Spinal cord (tissue), 10 donors: ENCODE data around the gene GALNT13. TPM values are rescaled to one million over a fixed set of nuclear protein-coding genes. Genes with fewer than 3 reads are reported as not detected.
A peak's percentile ranks its signal among the peaks of the same experiment; 100 is the strongest.

Source experiments
- DNase-seq, 6 donors: peaks; one replicate each; pipeline versions ENCODE4 v3.0.0 to v3.0.0-alpha.2; 2013 to 2015; ENCODE audit warnings: low spot score in 6 of 6, low read depth in 4 of 6
- H3K27ac ChIP-seq: one replicate; pipeline ENCODE4 v1.5.1; 2013; ENCODE audit warnings: low read depth, low read length, control low read depth
- H3K27me3 ChIP-seq: one replicate; pipeline ENCODE4 v1.6.1; 2013; ENCODE audit warnings: low read length; ENCODE audit not compliant: control insufficient read depth, insufficient read depth
- H3K36me3 ChIP-seq: one replicate; pipeline ENCODE4 v1.6.1; 2013; ENCODE audit warnings: low read length; ENCODE audit not compliant: control insufficient read depth, insufficient read depth
- H3K4me1 ChIP-seq: one replicate; pipeline ENCODE4 v1.6.1; 2013; ENCODE audit warnings: low read length; ENCODE audit not compliant: control insufficient read depth, insufficient read depth
- H3K4me3 ChIP-seq: one replicate; pipeline ENCODE4 v1.5.1; 2013; ENCODE audit warnings: low read depth, low read length, control low read depth
- H3K9me3 ChIP-seq: one replicate; pipeline ENCODE4 v1.6.1; 2013; ENCODE audit warnings: low read length; ENCODE audit not compliant: control insufficient read depth, insufficient read depth
- WGBS: methylation state at CpG from one replicate; pipeline ENCODE4 v1.1.5; 2013; ENCODE audit warnings: missing lambda C conversion rate; ENCODE audit not compliant: insufficient coverage; 5-methylcytosine and 5-hydroxymethylcytosine counted together
- polyA plus RNA-seq, 2 donors: library from polyadenylated mRNA; unstranded; fragments of 120-200 nt; gene quantifications; one replicate each; pipeline ENCODE4 v1.2.1, GENCODE V29; 2013; ENCODE audit not compliant: insufficient read length in 2 of 2
- total RNA-seq, 2 donors: library from RNA; depleted of rRNA in 1 of 2; stranded (reverse); fragments of 120-200 nt in 1 of 2; fragments of >200 nt in 1 of 2; gene quantifications; one replicate each; pipeline versions ENCODE4 v1.2.3 to v1.2.4, GENCODE V29; 2013 to 2014
- donor health status: healthy.

Gene GALNT13
- total and polyA plus RNA-seq, 4 donors, result 21.6 to 55.6 (median 33.7) TPM

DNA sequence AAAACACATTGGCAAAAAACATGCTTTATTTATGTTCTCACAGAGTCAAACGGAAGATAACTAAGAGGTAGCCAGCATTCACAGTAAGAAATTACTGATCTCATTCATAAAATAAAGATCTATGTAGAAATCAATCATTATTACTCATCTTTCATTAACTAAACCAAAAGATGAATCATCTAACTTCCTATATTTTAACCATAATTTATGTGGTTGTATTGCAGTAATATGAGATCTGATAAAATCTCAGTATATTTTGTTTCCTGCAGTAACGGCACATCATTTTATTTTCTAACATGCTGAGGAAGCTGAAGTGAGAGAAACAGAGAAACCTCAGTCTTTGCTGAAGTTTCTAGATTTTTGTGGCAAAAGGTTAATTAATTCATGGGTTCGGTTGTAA lies 375.8 kb downstream of the GALNT13 start:
- H3K27me3 ChIP-seq, result no peaks in the 10 kb centered on the region
- peak in 1 of 6 donors; percentile 5 for DNase-seq
- no peaks in the 10 kb centered on the region for H3K4me1 ChIP-seq
- H3K9me3 ChIP-seq, result no peaks in the 10 kb centered on the region
- WGBS, result no CpG with 5 or more reads among the region's 3 CpGs
- no peak overlapping the region for H3K4me3 ChIP-seq
- H3K27ac ChIP-seq, result no peak overlapping the region
- no peaks in the 10 kb centered on the region for H3K36me3 ChIP-seq

- no peaks in the 10 kb centered on the region for H3K27me3 ChIP-seq
- no peaks in the 10 kb centered on the region for H3K4me1 ChIP-seq
- H3K36me3 ChIP-seq, result no peaks in the 10 kb centered on the region
- H3K27ac ChIP-seq, result no peak overlapping the region
- H3K9me3 ChIP-seq, result no peaks in the 10 kb centered on the region
- peak in 1 of 6 donors; percentile 13 for DNase-seq
- no CpG with 5 or more reads among the region's 1 CpG for WGBS
- H3K4me3 ChIP-seq, result no peak overlapping the region
Observed at GRCh38 chr2:154256136-154256535, 384.4 kb downstream of the GALNT13 start.

DNA sequence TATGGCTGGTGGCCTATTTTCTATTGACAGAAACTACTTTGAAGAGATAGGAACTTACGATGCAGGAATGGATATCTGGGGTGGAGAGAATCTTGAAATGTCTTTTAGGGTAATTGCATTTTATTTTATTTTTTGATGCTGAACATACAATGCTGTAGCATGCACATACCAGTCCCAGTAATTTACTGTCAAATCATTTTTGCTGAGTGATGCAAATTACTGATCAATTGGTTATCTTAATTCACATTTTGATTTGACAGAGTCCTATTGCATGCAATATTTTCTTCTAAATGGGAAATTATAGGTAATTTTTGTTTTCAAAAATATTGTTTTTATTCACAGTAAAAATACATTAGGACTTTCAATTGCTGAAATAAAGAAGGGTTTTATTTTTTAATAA lies 387.3 kb downstream of the GALNT13 start:
- Histone ChIP-seq H3K36me3 (no peaks in the 10 kb centered on the region), H3K27me3 (no peaks in the 10 kb centered on the region)
- WGBS, result no CpG with 5 or more reads among the region's 1 CpG

GRCh38 chr2:154261473-154262027 lies 389.8 kb downstream of the GALNT13 start:
- H3K27me3 ChIP-seq, result no peaks in the 10 kb centered on the region
- no peaks in the 10 kb centered on the region for H3K9me3 ChIP-seq
- H3K4me1 ChIP-seq, result no peaks in the 10 kb centered on the region
- no peak for DNase-seq
- no peak overlapping the region for H3K4me3 ChIP-seq
- WGBS, result no CpG with 5 or more reads among the region's 2 CpGs
- H3K36me3 ChIP-seq, result no peaks in the 10 kb centered on the region
- no peak overlapping the region for H3K27ac ChIP-seq

More for the DNA sequence above, 387.3 kb downstream of the GALNT13 start:
- no peaks in the 10 kb centered on the region for H3K9me3 ChIP-seq
- no peak overlapping the region for H3K4me3 ChIP-seq
- H3K4me1 ChIP-seq, result no peaks in the 10 kb centered on the region
- H3K27ac ChIP-seq, result no peak overlapping the region
- DNase-seq, result no peak

DNA sequence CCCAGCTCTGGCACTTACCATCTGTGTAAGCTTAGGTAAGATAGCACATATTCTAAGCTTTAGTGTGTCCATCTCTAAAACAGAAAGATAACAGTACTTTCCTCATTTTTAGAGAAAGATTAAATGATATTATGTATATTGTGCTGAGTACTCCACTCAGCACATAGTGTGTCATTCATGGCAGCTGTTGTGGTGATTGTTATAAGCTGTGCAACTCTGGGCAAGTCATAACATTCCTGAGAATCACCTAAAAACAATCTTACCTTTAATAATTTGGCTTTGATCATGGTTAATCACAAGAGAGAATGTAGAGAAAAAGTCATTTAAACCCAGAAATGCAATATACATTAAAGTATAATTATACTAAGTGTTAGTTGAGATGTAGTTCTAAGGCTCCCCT lies 391.5 kb downstream of the GALNT13 start:
- H3K36me3 ChIP-seq, result no peaks in the 10 kb centered on the region
- no peak overlapping the region for H3K27ac ChIP-seq
- H3K4me1 ChIP-seq, result no peaks in the 10 kb centered on the region
- no peak for DNase-seq
- no peaks in the 10 kb centered on the region for H3K27me3 ChIP-seq
- H3K4me3 ChIP-seq, result no peak overlapping the region
- no peaks in the 10 kb centered on the region for H3K9me3 ChIP-seq

- Histone ChIP-seq H3K4me3 (no peak overlapping the region), H3K36me3 (no peaks in the 10 kb centered on the region), H3K27me3 (no peaks in the 10 kb centered on the region), H3K9me3 (no peaks in the 10 kb centered on the region), H3K27ac (no peak overlapping the region), H3K4me1 (no peaks in the 10 kb centered on the region)
- 0% methylated on average over 1 of the region's 2 CpGs for WGBS
- no peak for DNase-seq
Observed at GRCh38 chr2:154264024-154264423, 392.3 kb downstream of the GALNT13 start.

DNA sequence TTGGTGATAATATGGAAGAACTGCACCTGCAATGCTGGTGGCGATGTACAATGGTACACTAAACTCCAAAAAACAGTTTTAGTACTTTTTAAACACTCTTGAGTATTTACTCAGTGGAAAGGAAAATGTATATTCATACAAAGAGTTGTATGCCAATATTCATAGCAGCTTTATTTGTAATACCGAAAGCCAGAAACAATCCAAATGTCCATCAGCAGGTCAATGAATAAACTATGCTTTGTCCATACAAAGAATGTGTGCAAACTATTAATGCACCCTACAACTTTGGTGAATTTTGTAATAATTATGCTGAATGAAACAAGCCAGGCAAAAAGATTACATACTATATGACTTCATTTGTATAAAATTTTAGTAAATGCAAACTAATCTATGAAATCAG lies 396.3 kb downstream of the GALNT13 start:
- DNase-seq, result no peak
- H3K27me3 ChIP-seq, result no peaks in the 10 kb centered on the region
- H3K9me3 ChIP-seq, result no peaks in the 10 kb centered on the region
- no CpG with 5 or more reads among the region's 2 CpGs for WGBS
- H3K27ac ChIP-seq, result no peak overlapping the region
- no peaks in the 10 kb centered on the region for H3K36me3 ChIP-seq
- no peak overlapping the region for H3K4me3 ChIP-seq
- no peaks in the 10 kb centered on the region for H3K4me1 ChIP-seq

- peak in 4 of 6 donors; percentile 4 to 72 (median 34) for DNase-seq
- Histone ChIP-seq H3K36me3 (no peaks in the 10 kb centered on the region), H3K4me3 (no peak overlapping the region), H3K4me1 (no peaks in the 10 kb centered on the region), H3K27ac (no peak overlapping the region), H3K27me3 (no peaks in the 10 kb centered on the region), H3K9me3 (no peaks in the 10 kb centered on the region)
- 40% methylated on average over 1 of the region's 2 CpGs for WGBS
Observed at GRCh38 chr2:154280543-154280942, 408.8 kb downstream of the GALNT13 start.

GRCh38 chr2:154289870-154290269 lies 418.1 kb downstream of the GALNT13 start:
- Histone ChIP-seq H3K9me3 (peaks cover 6% of the 10 kb centered on the region), H3K36me3 (peaks cover 3% of the 10 kb centered on the region), H3K4me3 (no peak overlapping the region), H3K27me3 (no peaks in the 10 kb centered on the region), H3K4me1 (no peaks in the 10 kb centered on the region), H3K27ac (no peak overlapping the region)
- no peak for DNase-seq
- WGBS, result no CpG with 5 or more reads among the region's 1 CpG

DNA sequence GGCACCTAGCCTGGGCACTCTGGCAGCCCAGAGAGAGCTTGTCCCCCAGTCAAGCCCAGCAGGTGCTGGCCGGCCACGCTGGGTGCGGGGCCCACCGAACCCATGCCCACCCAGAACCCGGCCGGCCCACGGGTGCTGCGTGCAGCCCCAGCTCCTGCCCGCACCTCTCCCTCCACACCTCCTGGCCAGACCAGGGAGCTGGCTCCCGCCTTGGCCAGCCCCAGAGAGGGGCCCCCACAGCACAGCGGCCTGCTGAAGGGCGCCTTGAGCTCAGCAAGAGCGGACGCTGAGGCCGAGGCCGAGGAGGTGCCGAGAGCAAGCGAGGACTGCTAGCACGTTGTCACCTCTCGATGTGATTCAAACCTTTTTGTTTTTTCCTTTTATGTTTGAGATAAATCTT lies 419.8 kb downstream of the GALNT13 start:
- WGBS, result 93% methylated on average over 17 of the region's 20 CpGs
- H3K4me1 ChIP-seq, result no peaks in the 10 kb centered on the region
- no peak overlapping the region for H3K4me3 ChIP-seq
- H3K36me3 ChIP-seq, result peaks cover 3% of the 10 kb centered on the region
- H3K27ac ChIP-seq, result no peak overlapping the region
- H3K9me3 ChIP-seq, result peaks cover 6% of the 10 kb centered on the region
- DNase-seq, result no peak
- no peaks in the 10 kb centered on the region for H3K27me3 ChIP-seq
